Mammary epithelial cell (primary cell): ENCODE data around the gene DTNB.

Experiments used
- EZH2 ChIP-seq: IDR thresholded peaks from 2 replicates; pipeline ENCODE4 v1.6.1; 2012; ENCODE audit warnings: low read length, inconsistent platforms, borderline replicate concordance
- TF ChIP-seq, protein P1 (sequence below), 2 donors: IDR thresholded peaks in 1 of 2; conservative IDR thresholded peaks in 1 of 2; 2 replicates each; pipeline ENCODE4 v1.5.1; 2011 to 2012; ENCODE audit warnings: inconsistent platforms in 2 of 2, low read length in 2 of 2, mild to moderate bottlenecking in 2 of 2, control low read depth in 1 of 2, low read depth in 1 of 2; ENCODE audit not compliant: insufficient read depth in 1 of 2; ENCODE audit errors: extremely low read depth in 1 of 2

DNA sequence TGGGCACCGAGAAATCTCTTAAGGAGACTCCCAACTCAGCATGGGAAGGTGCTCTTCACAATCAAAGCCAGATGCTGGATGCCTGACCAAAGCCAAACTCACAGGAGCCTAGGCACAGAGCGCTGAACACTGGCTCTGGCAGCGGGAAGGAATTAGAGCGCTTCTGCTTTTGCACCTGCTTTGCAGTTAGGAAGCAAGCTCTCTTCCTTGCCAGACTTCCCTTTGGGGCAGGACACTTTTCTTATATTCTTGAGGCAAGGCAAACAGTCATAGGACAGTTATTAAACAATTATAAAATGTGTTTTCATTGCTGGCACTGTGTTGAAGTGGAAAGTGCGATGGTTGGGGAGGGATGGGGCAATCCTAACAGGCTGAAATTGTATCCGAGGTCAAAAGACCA, 252.1 kb downstream of the DTNB start:
- TF ChIP-seq, protein P1, sequence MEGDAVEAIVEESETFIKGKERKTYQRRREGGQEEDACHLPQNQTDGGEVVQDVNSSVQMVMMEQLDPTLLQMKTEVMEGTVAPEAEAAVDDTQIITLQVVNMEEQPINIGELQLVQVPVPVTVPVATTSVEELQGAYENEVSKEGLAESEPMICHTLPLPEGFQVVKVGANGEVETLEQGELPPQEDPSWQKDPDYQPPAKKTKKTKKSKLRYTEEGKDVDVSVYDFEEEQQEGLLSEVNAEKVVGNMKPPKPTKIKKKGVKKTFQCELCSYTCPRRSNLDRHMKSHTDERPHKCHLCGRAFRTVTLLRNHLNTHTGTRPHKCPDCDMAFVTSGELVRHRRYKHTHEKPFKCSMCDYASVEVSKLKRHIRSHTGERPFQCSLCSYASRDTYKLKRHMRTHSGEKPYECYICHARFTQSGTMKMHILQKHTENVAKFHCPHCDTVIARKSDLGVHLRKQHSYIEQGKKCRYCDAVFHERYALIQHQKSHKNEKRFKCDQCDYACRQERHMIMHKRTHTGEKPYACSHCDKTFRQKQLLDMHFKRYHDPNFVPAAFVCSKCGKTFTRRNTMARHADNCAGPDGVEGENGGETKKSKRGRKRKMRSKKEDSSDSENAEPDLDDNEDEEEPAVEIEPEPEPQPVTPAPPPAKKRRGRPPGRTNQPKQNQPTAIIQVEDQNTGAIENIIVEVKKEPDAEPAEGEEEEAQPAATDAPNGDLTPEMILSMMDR (conservative IDR thresholded peaks at IDR 0.05 in 1 of 2, IDR thresholded peaks at IDR 0.05 in 1 of 2; ENCODE audit: extremely low read depth in 1 of 2, insufficient read depth in 1 of 2, low read depth in 1 of 2, low read length in 2 of 2): no peak
- no peak for TF ChIP-seq EZH2
